IMR-90 (cell line): ENCODE results near the gene UPK3A.

Experiments used
- BHLHE40 ChIP-seq: fragments of 150-350 bp; IDR thresholded peaks from 2 replicates; pipeline ENCODE4 v1.6.1; 2016; ENCODE audit warnings: mild to moderate bottlenecking, low read depth, low read length
- MAFK ChIP-seq: IDR thresholded peaks from 2 replicates; pipeline ENCODE4 v1.6.1; 2012; ENCODE audit warnings: low read depth, low read length, improper control_type of control experiment
- MXI1 ChIP-seq: IDR thresholded peaks from 2 replicates; pipeline ENCODE4 v1.6.1; 2012; ENCODE audit warnings: low read depth, mild to moderate bottlenecking, low read length, moderate library complexity, borderline replicate concordance
- NFE2L2 ChIP-seq: fragments of 150-350 bp; IDR thresholded peaks from 2 replicates; pipeline ENCODE4 v1.6.1; 2016; ENCODE audit warnings: low read depth, mild to moderate bottlenecking, low read length
- POLR2A ChIP-seq: IDR thresholded peaks from 2 replicates; pipeline ENCODE4 v1.6.1; 2012; ENCODE audit warnings: mild to moderate bottlenecking, low read depth, low read length
- RAD21 ChIP-seq: IDR thresholded peaks from 2 replicates; pipeline ENCODE4 v1.6.1; 2012; ENCODE audit warnings: low read length, improper control_type of control experiment
- TF ChIP-seq, protein P1 (sequence below): conservative IDR thresholded peaks from 2 replicates; pipeline ENCODE4 v1.5.1; 2012; ENCODE audit warnings: mild to moderate bottlenecking, low read depth, low read length, improper control_type of control experiment

DNA sequence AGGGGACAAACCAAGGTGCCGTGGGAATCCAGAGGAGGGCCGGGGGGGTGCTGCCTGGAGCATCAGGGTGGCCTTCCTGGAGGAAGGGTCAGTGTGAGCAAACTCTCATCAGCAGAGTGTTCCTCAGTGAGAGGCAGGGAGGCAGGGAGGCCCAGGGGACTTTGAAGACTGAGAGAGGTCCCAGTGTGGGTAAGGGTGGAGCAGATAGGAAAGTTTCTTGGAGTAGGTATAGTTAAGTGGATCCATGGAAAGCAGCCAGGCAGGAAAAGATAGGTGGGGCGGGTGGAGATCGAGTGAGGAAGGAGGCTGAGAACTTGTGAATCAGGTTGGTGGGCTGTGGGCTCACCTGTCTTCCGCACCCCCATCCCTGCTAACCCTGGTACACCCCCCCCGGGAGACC, 9.3 kb downstream of the UPK3A start:
- TF ChIP-seq POLR2A (no peak), MAFK (no peak), BHLHE40 (no peak), RAD21 (no peak), MXI1 (no peak), NFE2L2 (no peak)
- TF ChIP-seq, protein P1, sequence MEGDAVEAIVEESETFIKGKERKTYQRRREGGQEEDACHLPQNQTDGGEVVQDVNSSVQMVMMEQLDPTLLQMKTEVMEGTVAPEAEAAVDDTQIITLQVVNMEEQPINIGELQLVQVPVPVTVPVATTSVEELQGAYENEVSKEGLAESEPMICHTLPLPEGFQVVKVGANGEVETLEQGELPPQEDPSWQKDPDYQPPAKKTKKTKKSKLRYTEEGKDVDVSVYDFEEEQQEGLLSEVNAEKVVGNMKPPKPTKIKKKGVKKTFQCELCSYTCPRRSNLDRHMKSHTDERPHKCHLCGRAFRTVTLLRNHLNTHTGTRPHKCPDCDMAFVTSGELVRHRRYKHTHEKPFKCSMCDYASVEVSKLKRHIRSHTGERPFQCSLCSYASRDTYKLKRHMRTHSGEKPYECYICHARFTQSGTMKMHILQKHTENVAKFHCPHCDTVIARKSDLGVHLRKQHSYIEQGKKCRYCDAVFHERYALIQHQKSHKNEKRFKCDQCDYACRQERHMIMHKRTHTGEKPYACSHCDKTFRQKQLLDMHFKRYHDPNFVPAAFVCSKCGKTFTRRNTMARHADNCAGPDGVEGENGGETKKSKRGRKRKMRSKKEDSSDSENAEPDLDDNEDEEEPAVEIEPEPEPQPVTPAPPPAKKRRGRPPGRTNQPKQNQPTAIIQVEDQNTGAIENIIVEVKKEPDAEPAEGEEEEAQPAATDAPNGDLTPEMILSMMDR = no peak
